ENCODE measurements around the gene GLRX. TPM values are rescaled to one million over a fixed set of nuclear protein-coding genes. Genes with fewer than 3 reads are reported as not detected.

GLRX gene
- total RNA-seq, 2 donors from 2014 or later = 18.9 to 26.3 TPM

- H3K4me3 ChIP-seq (ENCODE audit: low read length) = no peak overlapping the region
- WGBS, 2 experiments (ENCODE audit: insufficient coverage in 1 of 2, insufficient read length in 1 of 2) = 85% methylated on average over 3 of the region's 3 CpGs; no CpG with 5 or more reads in 1 of the 2 experiments
- no peak overlapping the region for H3K9ac ChIP-seq (ENCODE audit: extremely low read depth, low read length, poor library complexity, severe bottlenecking)
- TF ChIP-seq CTCF (conservative IDR thresholded peaks at IDR 0.05) = no peak
- H3K4me1 ChIP-seq (ENCODE audit: control insufficient read depth, insufficient read depth, low read length) = no peaks in the 10 kb centered on the region
- Mint-ChIP-seq H3K36me3 (ENCODE audit: low read depth) (no peaks in the 10 kb centered on the region), H3K4me1 (peaks cover 17% of the 10 kb centered on the region), H3K27ac (no peak overlapping the region), H3K9me3 (no peaks in the 10 kb centered on the region), H3K4me3 (no peak overlapping the region), H3K27me3 (ENCODE audit: insufficient read depth) (no peaks in the 10 kb centered on the region)
- H3K27ac ChIP-seq (ENCODE audit: low read depth, low read length) = no peak overlapping the region
- DNase-seq = peak; percentile 26
- no peaks in the 10 kb centered on the region for H3K36me3 ChIP-seq (ENCODE audit: control insufficient read depth, insufficient read depth, low read length)
- no peaks in the 10 kb centered on the region for H3K27me3 ChIP-seq (ENCODE audit: control insufficient read depth, insufficient read depth, low read length, poor library complexity, severe bottlenecking)
- H3K9me3 ChIP-seq (ENCODE audit: control insufficient read depth, low read length) = no peaks in the 10 kb centered on the region
Observed at GRCh38 chr5:95843733-95844223, 21.3 kb upstream of the GLRX start.

- H3K27ac Mint-ChIP-seq = no peak overlapping the region
- TF ChIP-seq CTCF (conservative IDR thresholded peaks at IDR 0.05) = no peak
- Histone ChIP-seq H3K27ac (ENCODE audit: low read depth, low read length) (no peak overlapping the region), H3K4me3 (ENCODE audit: low read length) (no peak overlapping the region), H3K27me3 (ENCODE audit: control insufficient read depth, insufficient read depth, low read length, poor library complexity, severe bottlenecking) (no peaks in the 10 kb centered on the region), H3K9me3 (ENCODE audit: control insufficient read depth, low read length) (no peaks in the 10 kb centered on the region), H3K9ac (ENCODE audit: extremely low read depth, low read length, poor library complexity, severe bottlenecking) (no peak overlapping the region), H3K36me3 (ENCODE audit: control insufficient read depth, insufficient read depth, low read length) (no peaks in the 10 kb centered on the region), H3K4me1 (ENCODE audit: control insufficient read depth, insufficient read depth, low read length) (no peaks in the 10 kb centered on the region)
- no peaks in the 10 kb centered on the region for H3K9me3 Mint-ChIP-seq
- 87 to 90% methylated on average over 8 to 11 of the region's 11 CpGs for WGBS, 2 experiments (ENCODE audit: insufficient coverage in 1 of 2, insufficient read length in 1 of 2)
- H3K27me3 Mint-ChIP-seq (ENCODE audit: insufficient read depth) = no peaks in the 10 kb centered on the region
- no peaks in the 10 kb centered on the region for H3K36me3 Mint-ChIP-seq (ENCODE audit: low read depth)
- no peak overlapping the region for H3K4me3 Mint-ChIP-seq
- H3K4me1 Mint-ChIP-seq = peaks cover 17% of the 10 kb centered on the region
- peak; percentile 68 for DNase-seq
Observed at GRCh38 chr5:95842854-95843544, 20.5 kb upstream of the GLRX start.

GRCh38 chr5:95841914-95842812 is 19.6 kb upstream of the GLRX start:
- Histone ChIP-seq H3K27ac (ENCODE audit: low read depth, low read length) (no peak overlapping the region), H3K4me3 (ENCODE audit: low read length) (no peak overlapping the region), H3K4me1 (ENCODE audit: control insufficient read depth, insufficient read depth, low read length) (no peaks in the 10 kb centered on the region), H3K9ac (ENCODE audit: extremely low read depth, low read length, poor library complexity, severe bottlenecking) (no peak overlapping the region), H3K27me3 (ENCODE audit: control insufficient read depth, insufficient read depth, low read length, poor library complexity, severe bottlenecking) (no peaks in the 10 kb centered on the region), H3K9me3 (ENCODE audit: control insufficient read depth, low read length) (no peaks in the 10 kb centered on the region), H3K36me3 (ENCODE audit: control insufficient read depth, insufficient read depth, low read length) (no peaks in the 10 kb centered on the region)
- Mint-ChIP-seq H3K9me3 (no peaks in the 10 kb centered on the region), H3K27ac (no peak overlapping the region), H3K4me1 (peaks cover 17% of the 10 kb centered on the region), H3K4me3 (no peak overlapping the region), H3K36me3 (ENCODE audit: low read depth) (no peaks in the 10 kb centered on the region), H3K27me3 (ENCODE audit: insufficient read depth) (no peaks in the 10 kb centered on the region)
- 84 to 93% methylated on average over 3 to 5 of the region's 8 CpGs for WGBS, 2 experiments (ENCODE audit: insufficient coverage in 1 of 2, insufficient read length in 1 of 2)
- DNase-seq = peak; percentile 22
- TF ChIP-seq CTCF (conservative IDR thresholded peaks at IDR 0.05) = no peak
